Activated B cell treated with CpG ODN at 0.5 μM for 24 hours (primary cell): ENCODE measurements around the gene HEXIM2. TPM values are rescaled to one million over a fixed set of nuclear protein-coding genes. Genes with fewer than 3 reads are reported as not detected.

Source experiments
- ATAC-seq: fragments of 200-7000 bp; cut with Tn5 transposase; one replicate; pipeline ENCODE4 v1.10.0; 2021; ENCODE audit warnings: low read depth, mild to moderate bottlenecking, moderate library complexity
- CTCF ChIA-PET: fragments of 350-600 bp; sonication (Branson Sonifier 250); formaldehyde crosslinking; loops from one replicate; lab custom pipeline; 2021; ENCODE audit warnings: antibody characterized with exemption; lab: Charles Lee
- POLR2A ChIA-PET: fragments of 350-600 bp; sonication (Branson Sonifier 250); formaldehyde crosslinking; loops from one replicate; lab custom pipeline; 2021; ENCODE audit warnings: antibody characterized with exemption; lab: Charles Lee
- DNase-seq: peaks from one replicate; pipeline ENCODE4 v3.0.0; 2022
- H3K27ac Mint-ChIP-seq: one replicate; pipeline ENCODE4 v1.8.0; 2020; ENCODE audit warnings: mixed read lengths
- H3K27me3 Mint-ChIP-seq: one replicate; pipeline ENCODE4 v1.8.0; 2021; ENCODE audit warnings: mixed read lengths
- H3K36me3 Mint-ChIP-seq: one replicate; pipeline ENCODE4 v1.8.0; 2021; ENCODE audit warnings: low read depth, mixed read lengths
- H3K4me1 Mint-ChIP-seq: one replicate; pipeline ENCODE4 v1.8.0; 2021; ENCODE audit warnings: mixed read lengths
- H3K4me3 Mint-ChIP-seq: one replicate; pipeline ENCODE4 v1.8.0; 2020; ENCODE audit warnings: mild to moderate bottlenecking, mixed read lengths
- H3K9me3 Mint-ChIP-seq: one replicate; pipeline ENCODE4 v1.8.0; 2020; ENCODE audit warnings: mixed read lengths
- CTCF ChIP-seq: fragments of 200-600 bp; IDR thresholded peaks from one replicate; pipeline ENCODE4 v1.8.0; 2022; ENCODE audit warnings: antibody characterized with exemption, mild to moderate bottlenecking
- intact Hi-C: fragments of 100-400 bp; cut with micrococcal nuclease; formaldehyde crosslinking; loops from one replicate; pipeline ENCODE4 v1.15.1; 2024
- total RNA-seq: library from RNA; stranded (reverse); gene quantifications from 2 replicates; pipeline ENCODE4 v1.2.3, GENCODE V29; 2022

HEXIM2 gene
- total RNA-seq, 1 donor from 2014 or later, result 11.1 TPM

- Mint-ChIP-seq H3K4me1 (no peaks in the 10 kb centered on the region), H3K4me3 (no peak overlapping the region), H3K9me3 (no peaks in the 10 kb centered on the region), H3K27me3 (peaks cover 9% of the 10 kb centered on the region), H3K27ac (no peak overlapping the region), H3K36me3 (no peaks in the 10 kb centered on the region)
- no peak for TF ChIP-seq CTCF
- ChIA-PET POLR2A (no interaction called here), CTCF (no interaction called here)
- ATAC-seq (no peak), DNase-seq (no peak)
- intact Hi-C loops, result no loop called here
Observed at GRCh38 chr17:45118691-45119090, 43.0 kb upstream of the HEXIM2 start.

GRCh38 chr17:45119964-45120363, 41.7 kb upstream of the HEXIM2 start:
- DNase-seq (no peak), ATAC-seq (no peak)
- intact Hi-C loops, result no loop called here
- TF ChIP-seq CTCF, result no peak
- no peaks in the 10 kb centered on the region for H3K36me3 Mint-ChIP-seq
- no peak overlapping the region for H3K4me3 Mint-ChIP-seq
- no peaks in the 10 kb centered on the region for H3K9me3 Mint-ChIP-seq
- ChIA-PET POLR2A (no interaction called here), CTCF (no interaction called here)
- H3K4me1 Mint-ChIP-seq, result peaks cover 1% of the 10 kb centered on the region
- no peak overlapping the region for H3K27ac Mint-ChIP-seq
- H3K27me3 Mint-ChIP-seq, result peaks cover 9% of the 10 kb centered on the region

- Mint-ChIP-seq H3K4me1 (peaks cover 1% of the 10 kb centered on the region), H3K4me3 (no peak overlapping the region), H3K27me3 (peaks cover 9% of the 10 kb centered on the region), H3K27ac (no peak overlapping the region), H3K36me3 (no peaks in the 10 kb centered on the region), H3K9me3 (no peaks in the 10 kb centered on the region)
- DNase-seq, result no peak
- no peak for TF ChIP-seq CTCF
- intact Hi-C loops, result no loop called here
- ChIA-PET CTCF (no interaction called here), POLR2A (no interaction called here)
- ATAC-seq, result no peak
Observed at GRCh38 chr17:45120558-45120957, 41.1 kb upstream of the HEXIM2 start.

- Mint-ChIP-seq H3K27ac (no peak overlapping the region), H3K9me3 (no peaks in the 10 kb centered on the region), H3K36me3 (no peaks in the 10 kb centered on the region), H3K4me1 (peaks cover 1% of the 10 kb centered on the region), H3K27me3 (peaks cover 9% of the 10 kb centered on the region), H3K4me3 (no peak overlapping the region)
- ChIA-PET CTCF (no interaction called here), POLR2A (no interaction called here)
- ATAC-seq (no peak), DNase-seq (no peak)
- intact Hi-C loops, result no loop called here
- TF ChIP-seq CTCF, result no peak
Observed at GRCh38 chr17:45121055-45121454, 40.6 kb upstream of the HEXIM2 start.

GRCh38 chr17:45123076-45123770, 38.5 kb upstream of the HEXIM2 start:
- Mint-ChIP-seq H3K9me3 (no peaks in the 10 kb centered on the region), H3K36me3 (no peaks in the 10 kb centered on the region), H3K27me3 (peaks cover 9% of the 10 kb centered on the region), H3K4me3 (no peak overlapping the region), H3K27ac (no peak overlapping the region), H3K4me1 (peaks cover 1% of the 10 kb centered on the region)
- ChIA-PET POLR2A (no interaction called here), CTCF (no interaction called here)
- DNase-seq (no peak), ATAC-seq (no peak)
- intact Hi-C loops, result no loop called here
- no peak for TF ChIP-seq CTCF
